HCT116 (cell line): Measurements from ENCODE around the gene MED1.

Source experiments
- EGR1 ChIP-seq: IDR thresholded peaks from 2 replicates; pipeline ENCODE4 v1.6.1; 2012; ENCODE audit warnings: low read depth
- EZH2 ChIP-seq: fragments of 200-600 bp; sonication (generic); IDR thresholded peaks from 2 replicates; pipeline ENCODE4 v1.6.1; 2017; ENCODE audit warnings: antibody characterized with exemption, mixed run types
- EZH2phosphoT487 ChIP-seq: fragments of 200-600 bp; IDR thresholded peaks from 2 replicates; pipeline ENCODE4 v1.6.1; 2018; ENCODE audit warnings: antibody characterized with exemption, borderline replicate concordance
- JUND ChIP-seq: IDR thresholded peaks from 2 replicates; pipeline ENCODE4 v1.6.1; 2012
- POLR2A ChIP-seq: IDR thresholded peaks from 2 replicates; pipeline ENCODE4 v1.7.0; 2011; ENCODE audit warnings: borderline replicate concordance; ENCODE audit not compliant: insufficient read depth, insufficient read length; ENCODE audit errors: extremely low read depth
- POLR2AphosphoS5 ChIP-seq: IDR thresholded peaks from 2 replicates; pipeline ENCODE4 v1.6.1; 2011; ENCODE audit warnings: mild to moderate bottlenecking, low read depth, low read length, moderate library complexity
- RAD21 ChIP-seq: IDR thresholded peaks from 2 replicates; pipeline ENCODE4 v1.6.1; 2012; ENCODE audit warnings: low read depth, mild to moderate bottlenecking
- SIN3A ChIP-seq: IDR thresholded peaks from 2 replicates; pipeline ENCODE4 v1.6.1; 2012; ENCODE audit warnings: low read depth
- SRF ChIP-seq: IDR thresholded peaks from 2 replicates; pipeline ENCODE4 v1.6.1; 2012; ENCODE audit warnings: low read depth
- TCF7L2 ChIP-seq: IDR thresholded peaks from 2 replicates; pipeline ENCODE4 v1.7.0; 2011; ENCODE audit warnings: borderline replicate concordance, inconsistent platforms; ENCODE audit not compliant: insufficient read depth, insufficient read length; ENCODE audit errors: extremely low read depth
- YY1 ChIP-seq: IDR thresholded peaks from 2 replicates; pipeline ENCODE4 v1.6.1; 2011; ENCODE audit warnings: low read length, low read depth, moderate library complexity, mild to moderate bottlenecking; ENCODE audit not compliant: insufficient replicate concordance; ENCODE audit errors: extremely low read depth
- ZNF274 ChIP-seq: fragments of 200-500 bp; sonication (Bioruptor generic); IDR thresholded peaks from 2 replicates; pipeline ENCODE4 v1.6.1; 2014; ENCODE audit warnings: mild to moderate bottlenecking, low read depth, low read length, inconsistent platforms
- TF ChIP-seq, protein P1 (sequence below), 3 experiments: fragments of 200-600 bp in 1 of 3; sonication (generic) in 1 of 3; IDR thresholded peaks in 2 of 3; conservative IDR thresholded peaks in 1 of 3; 2 replicates each; pipeline ENCODE4 v1.5.1; 2012 to 2017; ENCODE audit warnings: low read depth in 2 of 3, low read length in 2 of 3, antibody characterized with exemption in 1 of 3, borderline replicate concordance in 1 of 3, control low read depth in 1 of 3, mild to moderate bottlenecking in 1 of 3, mixed read lengths in 1 of 3, mixed run types in 1 of 3, moderate library complexity in 1 of 3; ENCODE audit not compliant: insufficient read depth in 1 of 3

DNA sequence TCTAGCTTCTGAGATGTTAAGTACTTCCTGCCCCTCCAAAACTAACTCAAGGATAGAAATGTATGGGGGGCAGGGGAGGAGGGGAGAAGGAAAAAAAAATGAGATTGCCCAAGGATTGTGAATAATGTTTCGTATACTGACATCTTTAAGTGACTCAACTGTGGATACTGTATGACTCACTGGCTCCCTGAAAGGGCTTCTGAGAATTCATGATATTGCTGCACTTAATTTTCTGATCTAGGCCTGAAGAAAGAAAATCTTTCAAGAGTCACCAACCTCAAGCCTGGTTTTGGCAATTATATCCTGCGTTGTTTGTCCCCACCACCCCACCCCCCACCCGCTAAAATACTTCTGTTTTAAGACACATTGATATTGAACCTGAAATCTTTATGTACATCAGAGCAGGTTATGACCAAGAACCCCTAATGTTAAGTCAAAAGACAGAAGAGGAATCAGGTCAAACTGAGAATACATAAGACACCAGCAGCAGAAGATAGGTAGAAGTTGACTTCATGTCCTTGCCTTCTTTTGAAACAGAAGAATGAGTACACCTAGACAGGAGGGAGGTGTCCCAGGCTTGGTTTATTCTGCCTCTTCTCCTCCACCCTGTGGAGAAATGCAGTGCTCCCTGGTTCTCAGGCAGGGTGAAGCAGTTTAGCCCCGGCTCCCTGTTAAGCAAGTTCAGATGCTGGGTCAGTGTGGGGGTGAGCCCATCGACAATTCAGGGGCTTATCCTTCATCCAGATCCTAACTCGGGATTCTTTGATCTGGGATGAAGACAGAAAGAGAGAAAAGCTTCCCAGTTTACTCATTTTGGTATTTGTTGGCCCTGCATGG lies 46.3 kb downstream of the MED1 start:
- TF ChIP-seq POLR2A (no peak), EZH2phosphoT487 (no peak), EZH2 (no peak), EGR1 (no peak), ZNF274 (no peak), SRF (no peak), POLR2AphosphoS5 (no peak), TCF7L2 (no peak), YY1 (no peak), JUND (no peak), SIN3A (no peak), RAD21 (no peak)
- TF ChIP-seq, protein P1, sequence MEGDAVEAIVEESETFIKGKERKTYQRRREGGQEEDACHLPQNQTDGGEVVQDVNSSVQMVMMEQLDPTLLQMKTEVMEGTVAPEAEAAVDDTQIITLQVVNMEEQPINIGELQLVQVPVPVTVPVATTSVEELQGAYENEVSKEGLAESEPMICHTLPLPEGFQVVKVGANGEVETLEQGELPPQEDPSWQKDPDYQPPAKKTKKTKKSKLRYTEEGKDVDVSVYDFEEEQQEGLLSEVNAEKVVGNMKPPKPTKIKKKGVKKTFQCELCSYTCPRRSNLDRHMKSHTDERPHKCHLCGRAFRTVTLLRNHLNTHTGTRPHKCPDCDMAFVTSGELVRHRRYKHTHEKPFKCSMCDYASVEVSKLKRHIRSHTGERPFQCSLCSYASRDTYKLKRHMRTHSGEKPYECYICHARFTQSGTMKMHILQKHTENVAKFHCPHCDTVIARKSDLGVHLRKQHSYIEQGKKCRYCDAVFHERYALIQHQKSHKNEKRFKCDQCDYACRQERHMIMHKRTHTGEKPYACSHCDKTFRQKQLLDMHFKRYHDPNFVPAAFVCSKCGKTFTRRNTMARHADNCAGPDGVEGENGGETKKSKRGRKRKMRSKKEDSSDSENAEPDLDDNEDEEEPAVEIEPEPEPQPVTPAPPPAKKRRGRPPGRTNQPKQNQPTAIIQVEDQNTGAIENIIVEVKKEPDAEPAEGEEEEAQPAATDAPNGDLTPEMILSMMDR (IDR thresholded peaks at IDR 0.05 in 2 of 3, conservative IDR thresholded peaks at IDR 0.05 in 1 of 3; ENCODE audit: borderline replicate concordance in 1 of 3, insufficient read depth in 1 of 3, low read depth in 2 of 3, low read length in 2 of 3) = no peak
